ENCODE measurements around the gene IL11RA. TPM values are rescaled to one million over a fixed set of nuclear protein-coding genes. Genes with fewer than 3 reads are reported as not detected.

The IL11RA gene
- total and polyA plus RNA-seq, 2 donors (not counting 3 experiments of a cell fraction or from before 2014, with no cell fraction given), result 15.3 to 18.6 TPM

GRCh38 chr9:34689512-34689911 lies 37.5 kb downstream of the IL11RA start:
- no peaks in the 10 kb centered on the region for H3K36me3 ChIP-seq (ENCODE audit: control insufficient read depth in 2 of 2, extremely low read depth in 1 of 2, insufficient read depth in 2 of 2, low read length in 2 of 2)
- H3K9ac ChIP-seq (replicated peaks; ENCODE audit: extremely low read depth, insufficient read depth, low read length), result no peak overlapping the region
- no peak for TF ChIP-seq GATA2 (IDR thresholded peaks at IDR 0.05; ENCODE audit: insufficient read depth, insufficient read length, low read depth, low read length)
- TF ChIP-seq JUN (IDR thresholded peaks at IDR 0.05; ENCODE audit: borderline replicate concordance, insufficient read depth, insufficient read length, low read depth), result no peak
- no peak for TF ChIP-seq EZH2 (IDR thresholded peaks at IDR 0.05; ENCODE audit: borderline replicate concordance, low read depth, low read length, severe bottlenecking)
- TF ChIP-seq CTCF (IDR thresholded peaks at IDR 0.05; ENCODE audit: extremely low read depth in 1 of 2, insufficient read depth in 1 of 2, low read depth in 1 of 2, low read length in 2 of 2), result no peak
- no peak for TF ChIP-seq FOS (IDR thresholded peaks at IDR 0.05; ENCODE audit: borderline replicate concordance, insufficient read depth, low read length)
- TF ChIP-seq MYC (IDR thresholded peaks at IDR 0.05; ENCODE audit: low read depth, low read length), result no peak
- no peak for TF ChIP-seq MAX (IDR thresholded peaks at IDR 0.05; ENCODE audit: insufficient read depth, insufficient read length)
- TF ChIP-seq POLR2A (IDR thresholded peaks at IDR 0.05; ENCODE audit: low read depth, low read length), result no peak
- no peak for TF ChIP-seq POLR2AphosphoS5 (IDR thresholded peaks at IDR 0.05; ENCODE audit: insufficient read depth, low read depth, low read length)
- no peaks in the 10 kb centered on the region for H3K79me2 ChIP-seq (ENCODE audit: control insufficient read depth, insufficient read depth, low read length)
- H4K20me1 ChIP-seq (replicated peaks; ENCODE audit: control insufficient read depth, extremely low read depth, insufficient read depth, low read length), result no peaks in the 10 kb centered on the region
- H3K27ac ChIP-seq (ENCODE audit: insufficient read depth, low read depth, low read length), result no peak overlapping the region
- peaks cover 4 to 7% of the 10 kb centered on the region in 2 experiments for H3K27me3 ChIP-seq (ENCODE audit: control insufficient read depth in 2 of 2, insufficient read depth in 2 of 2, low read length in 2 of 2)
- H3K4me1 ChIP-seq (ENCODE audit: control insufficient read depth, extremely low read depth, insufficient read depth, low read length), result no peaks in the 10 kb centered on the region
- no peak overlapping the region for H3K4me2 ChIP-seq (ENCODE audit: insufficient read depth, low read length)
- ChIA-PET CTCF (interaction anchor here (1.0 kb wide), 1 partner anchor 13 kb away, joined by 4 read pairs; no protein-coding TSS in a partner anchor), POLR2A (no interaction called here)
- no peaks in the 10 kb centered on the region for H3K9me1 ChIP-seq (replicated peaks; ENCODE audit: control insufficient read depth, extremely low read depth, insufficient read depth, low read length)
- no peak for FAIRE-seq
- intact Hi-C loops (cut with micrococcal nuclease) (no loop called here), dilution Hi-C loops (cut with MboI; ENCODE audit: extremely low pct_ligation_motif_present, low sequenced_read_pairs) (no loop called here)
- no peak overlapping the region for H2AFZ ChIP-seq (ENCODE audit: low read depth, low read length)
- no TSS peak for BruUV-seq (replicated peaks)
- no peak for DNase-seq (ENCODE audit: low read depth, low spot score)
- H3K4me3 ChIP-seq (replicated peaks in 1 of 3; ENCODE audit: insufficient read depth in 1 of 3, low read depth in 1 of 3, low read length in 3 of 3), result no peak overlapping the region
- no peaks in the 10 kb centered on the region for H3K9me3 ChIP-seq (replicated peaks; ENCODE audit: control insufficient read depth, insufficient read depth, low read length)
